MCF 10A (cell line): Measurements from ENCODE around the gene ATG4D. TPM values are rescaled to one million over a fixed set of nuclear protein-coding genes. Genes with fewer than 3 reads are reported as not detected.

ENCODE experiments used
- BruUV-seq: library from RNA; stranded (reverse); fragments of 400-500 nt; replicated peaks from 2 replicates; lab custom pipeline; 2021; lab: Mats Ljungman, UMichigan
- CTCF ChIA-PET: fragments of 300-600 bp; sonication (Branson Sonifier 250); formaldehyde crosslinking; extraction: SDS; loops from one replicate; lab custom pipeline; 2021; ENCODE audit warnings: antibody characterized with exemption, inconsistent platforms; lab: Yijun Ruan, JAX
- POLR2A ChIA-PET: fragments of 300-600, 350-650 bp; sonication (Branson Sonifier 250); formaldehyde crosslinking; extraction: SDS; loops from one replicate; lab custom pipeline; 2020; ENCODE audit warnings: antibody characterized with exemption, inconsistent platforms; lab: Yijun Ruan, JAX
- DNase-seq: peaks from one replicate; pipeline ENCODE4 v3.0.0-alpha.2; 2018; ENCODE audit not compliant: unreplicated experiment
- H3K27ac Mint-ChIP-seq: one replicate; pipeline ENCODE4 v1.8.0; 2022; ENCODE audit warnings: mild to moderate bottlenecking, low read depth, mixed read lengths; ENCODE audit not compliant: unreplicated experiment
- H3K27me3 Mint-ChIP-seq: one replicate; pipeline ENCODE4 v1.8.0; 2022; ENCODE audit warnings: mixed read lengths; ENCODE audit not compliant: insufficient read depth, unreplicated experiment
- H3K36me3 Mint-ChIP-seq: one replicate; pipeline ENCODE4 v1.8.0; 2022; ENCODE audit warnings: mild to moderate bottlenecking, moderate library complexity, mixed read lengths; ENCODE audit not compliant: insufficient read depth, unreplicated experiment
- H3K4me1 Mint-ChIP-seq: one replicate; pipeline ENCODE4 v1.8.0; 2022; ENCODE audit warnings: mixed read lengths; ENCODE audit not compliant: insufficient read depth, unreplicated experiment
- H3K4me3 Mint-ChIP-seq: one replicate; pipeline ENCODE4 v1.8.0; 2022; ENCODE audit warnings: mild to moderate bottlenecking, moderate library complexity, mixed read lengths; ENCODE audit not compliant: unreplicated experiment
- H3K9me3 Mint-ChIP-seq: one replicate; pipeline ENCODE4 v1.8.0; 2022; ENCODE audit warnings: mixed read lengths; ENCODE audit not compliant: unreplicated experiment
- CTCF ChIP-seq: fragments of 200-600 bp; IDR thresholded peaks from one replicate; pipeline ENCODE4 v1.8.0; 2022; ENCODE audit warnings: antibody characterized with exemption, mild to moderate bottlenecking; ENCODE audit not compliant: unreplicated experiment
- intact Hi-C: fragments of 100-400 bp; cut with micrococcal nuclease; formaldehyde crosslinking; loops from 2 replicates; pipeline ENCODE4 v1.14.1; 2022
- total RNA-seq: library from RNA; stranded (reverse); gene quantifications from 2 replicates; pipeline ENCODE4 v1.2.3, GENCODE V29; 2022

ATG4D gene
- total RNA-seq, 1 experiment from 2014 or later: 22.6 TPM

DNA sequence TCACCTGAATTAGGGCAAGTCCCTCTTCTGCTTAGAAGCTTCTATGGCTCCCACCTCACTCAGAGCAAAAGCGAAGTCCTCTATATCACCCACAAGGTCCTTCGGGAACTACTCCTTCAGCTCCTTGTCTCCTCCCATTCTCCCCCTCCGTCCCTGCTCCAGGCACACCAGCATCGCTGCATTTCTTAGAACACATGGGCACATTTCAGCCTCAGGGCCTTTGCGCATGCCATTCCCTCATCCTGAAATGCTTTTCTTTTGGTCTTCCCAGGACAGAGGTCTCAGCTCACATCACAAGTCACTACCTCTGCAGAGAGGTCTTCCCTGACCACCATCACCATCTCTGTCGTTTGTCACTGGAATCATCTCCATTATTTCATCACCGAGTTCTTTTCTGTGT lies 30.5 kb upstream of the ATG4D start:
- ChIA-PET POLR2A (no interaction called here), CTCF (interaction anchor here (0.6 to 2.1 kb wide), 2 partner anchors 28 to 42 kb away, joined by 3 to 5 read pairs; no protein-coding TSS in a partner anchor)
- no peak for DNase-seq
- intact Hi-C loops: no loop called here
- H3K9me3 Mint-ChIP-seq: no peaks in the 10 kb centered on the region
- TF ChIP-seq CTCF: no peak
- no peaks in the 10 kb centered on the region for H3K4me1 Mint-ChIP-seq
- no peak overlapping the region for H3K27ac Mint-ChIP-seq
- no peak overlapping the region for H3K4me3 Mint-ChIP-seq
- BruUV-seq: no TSS peak
- H3K36me3 Mint-ChIP-seq: no peaks in the 10 kb centered on the region
- H3K27me3 Mint-ChIP-seq: peaks cover 6% of the 10 kb centered on the region

DNA sequence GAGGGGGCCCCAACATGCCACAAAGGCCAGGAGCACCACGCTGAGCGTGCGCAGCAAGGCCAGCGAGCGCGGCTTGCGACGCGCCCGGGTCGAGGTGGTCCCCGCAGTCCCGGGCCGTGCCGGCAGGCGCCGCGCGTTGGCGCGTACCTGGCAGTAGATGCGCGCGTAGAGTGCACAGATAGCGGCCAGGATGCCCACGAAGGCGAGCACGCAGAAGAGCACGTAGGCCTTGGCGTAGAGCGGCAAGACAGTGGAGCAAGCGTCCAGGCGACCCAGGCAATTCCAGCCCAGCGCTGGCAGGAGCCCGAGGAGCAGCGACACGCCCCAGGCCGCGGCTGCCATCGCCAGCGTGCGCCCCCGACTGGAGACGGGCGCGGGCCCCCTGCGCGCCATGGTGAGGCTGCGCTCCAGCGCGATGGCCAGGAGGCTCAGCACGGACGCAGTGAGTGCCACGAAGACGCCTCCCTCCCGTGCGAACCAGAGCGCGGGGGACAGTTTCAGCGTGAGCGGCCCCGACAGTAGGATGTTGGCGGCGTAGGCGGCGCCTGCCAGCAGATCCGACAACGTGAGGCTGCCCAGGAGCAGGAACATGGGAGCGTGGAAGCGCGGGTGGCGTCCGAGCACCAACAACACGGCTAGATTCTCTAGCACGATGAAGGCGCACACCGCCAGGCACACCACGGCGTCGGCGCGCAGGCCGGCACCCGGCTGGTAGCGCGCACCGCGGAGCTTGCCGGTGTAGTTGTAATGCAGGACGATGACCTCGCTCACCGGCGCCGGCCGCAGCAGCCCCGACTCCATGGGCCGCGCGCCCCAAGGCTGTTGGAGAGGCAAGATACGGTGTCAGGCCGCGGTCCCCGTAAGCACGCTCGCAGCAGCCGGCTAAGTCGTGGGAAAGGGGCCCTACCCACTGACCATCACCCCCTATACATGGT lies 29.2 kb upstream of the ATG4D start:
- Mint-ChIP-seq H3K27me3 (peaks cover 18% of the 10 kb centered on the region), H3K27ac (no peak overlapping the region)

GRCh38 chr19:10516064-10516385 lies 27.7 kb upstream of the ATG4D start:
- intact Hi-C loops: no loop called here
- no peak overlapping the region for H3K27ac Mint-ChIP-seq
- no TSS peak for BruUV-seq

More for the DNA sequence above, 29.2 kb upstream of the ATG4D start:
- no peak for DNase-seq
- POLR2A ChIA-PET: no interaction called here
- no peak for TF ChIP-seq CTCF
- no TSS peak for BruUV-seq
- H3K36me3 Mint-ChIP-seq: no peaks in the 10 kb centered on the region
- intact Hi-C loops: no loop called here
- no peaks in the 10 kb centered on the region for H3K4me1 Mint-ChIP-seq
- no peak overlapping the region for H3K4me3 Mint-ChIP-seq
- CTCF ChIA-PET: no interaction called here
- H3K9me3 Mint-ChIP-seq: no peaks in the 10 kb centered on the region

More at GRCh38 chr19:10516064-10516385, 27.7 kb upstream of the ATG4D start:
- ChIA-PET CTCF (interaction anchor here (0.6 kb wide), 1 partner anchor 488 kb away, joined by 4 read pairs; no protein-coding TSS in a partner anchor), POLR2A (no interaction called here)
- Mint-ChIP-seq H3K4me1 (no peaks in the 10 kb centered on the region), H3K27me3 (peaks cover 22% of the 10 kb centered on the region), H3K36me3 (no peaks in the 10 kb centered on the region), H3K4me3 (no peak overlapping the region), H3K9me3 (no peaks in the 10 kb centered on the region)
- no peak for DNase-seq
- TF ChIP-seq CTCF: no peak
